GM12892 (cell line): ENCODE measurements around the gene TEP1.
"Not testable (repeated sequence)": the region's sequence is repeated elsewhere in the genome, so short reads cannot be mapped to it uniquely, and the experiment has no call there.

Experiments
- DNase-seq: peaks from one replicate; pipeline ENCODE4 v3.0.0; 2011; ENCODE audit not compliant: insufficient read length
- FAIRE-seq: peaks from 2 replicates; lab custom pipeline; 2011; peaks lifted over from hg19 to GRCh38; lab: Jason Lieb, UNC
- POLR2A ChIP-seq: IDR thresholded peaks from 2 replicates; pipeline ENCODE4 v1.6.1; 2011; ENCODE audit warnings: low read depth, low read length, control low read depth
- POLR2AphosphoS5 ChIP-seq: IDR thresholded peaks from 2 replicates; pipeline ENCODE4 v1.6.1; 2011; ENCODE audit warnings: low read depth, low read length, control low read depth
- TAF1 ChIP-seq: IDR thresholded peaks from 2 replicates; pipeline ENCODE4 v1.6.1; 2011; ENCODE audit warnings: low read depth, mild to moderate bottlenecking, control low read depth, low read length, borderline replicate concordance

The TEP1 gene

GRCh38 chr14:20343092-20343861 lies 70.0 kb downstream of the TEP1 start, which contains the start of gene PARP2:
PARP2 (plus strand) TSS chr14:20343635; CDS start chr14:20343642, 7 bp downstream.
- DNase-seq = peak; percentile 77
- peak; percentile 99 for TF ChIP-seq POLR2AphosphoS5
- TF ChIP-seq TAF1 = peak; percentile 75; the same call in 1 of the 2 replicates
- TF ChIP-seq POLR2A = peak; percentile 99
- FAIRE-seq = peak; percentile 99

GRCh38 chr14:20341646-20342045 lies 71.7 kb downstream of the TEP1 start:
- no peak for DNase-seq
- TF ChIP-seq TAF1 (no peak), POLR2A (no peak), POLR2AphosphoS5 (no peak)
- FAIRE-seq = no peak

GRCh38 chr14:20341032-20341431 lies 72.3 kb downstream of the TEP1 start:
- not testable (repeated sequence) for DNase-seq, FAIRE-seq

- TF ChIP-seq POLR2AphosphoS5 (no peak), POLR2A (no peak), TAF1 (no peak)
- FAIRE-seq (no peak), DNase-seq (no peak)
These were observed 79.3 kb downstream of the TEP1 start for GRCh38 chr14:20334017-20334416.

GRCh38 chr14:20333494-20333841 lies 79.8 kb downstream of the TEP1 start:
- TF ChIP-seq TAF1 = no peak
- no peak for TF ChIP-seq POLR2AphosphoS5
- no peak for TF ChIP-seq POLR2A
- no peak for FAIRE-seq

GRCh38 chr14:20332788-20333493 lies 80.4 kb downstream of the TEP1 start, which contains the start of gene CCNB1IP1:
CCNB1IP1 (minus strand) TSS chr14:20333279; CDS start chr14:20316523, 16,756 bp downstream.
- no peak for TF ChIP-seq TAF1
- 0 out of 2 replicates have a peak, but pooled peaks have one; percentile 33 for TF ChIP-seq POLR2AphosphoS5
- TF ChIP-seq POLR2A = peak; percentile 58; the same call in 1 of the 2 replicates
- FAIRE-seq = peak; percentile 98
- DNase-seq = peak; percentile 54

More at GRCh38 chr14:20333494-20333841, 79.8 kb downstream of the TEP1 start:
- no peak for DNase-seq

- no peak for FAIRE-seq
- DNase-seq = no peak
- no peak for TF ChIP-seq POLR2A
- TF ChIP-seq POLR2AphosphoS5 = no peak
These were observed 80.9 kb downstream of the TEP1 start for GRCh38 chr14:20332431-20332787.

GRCh38 chr14:20331053-20331613 lies 82.2 kb downstream of the TEP1 start:
- TF ChIP-seq POLR2A (no peak), TAF1 (no peak), POLR2AphosphoS5 (no peak)
- DNase-seq (no peak), FAIRE-seq (no peak)

- no peak for TF ChIP-seq TAF1
- no peak for TF ChIP-seq POLR2A
- no peak for TF ChIP-seq POLR2AphosphoS5
- FAIRE-seq = no peak
These were observed 83.9 kb downstream of the TEP1 start for GRCh38 chr14:20329355-20329754.

GRCh38 chr14:20328705-20329104 lies 84.6 kb downstream of the TEP1 start:
- TF ChIP-seq POLR2AphosphoS5 (no peak), POLR2A (no peak), TAF1 (no peak)
- no peak for DNase-seq
- no peak for FAIRE-seq

More at GRCh38 chr14:20329355-20329754, 83.9 kb downstream of the TEP1 start:
- no peak for DNase-seq
